Transverse colon (tissue), 4 donors: ENCODE measurements around the gene RORC. TPM values are rescaled to one million over a fixed set of nuclear protein-coding genes. Genes with fewer than 3 reads are reported as not detected.

Experiments
- DNase-seq: peaks from one replicate; pipeline ENCODE4 v3.0.0-alpha.2; 2019
- H3K27ac ChIP-seq, 4 donors: fragments of 200-600 bp; sonication (generic); 2 replicates each; pipeline ENCODE4 v1.5.1; 2016 to 2018; ENCODE audit warnings: inconsistent platforms in 4 of 4
- H3K27me3 ChIP-seq: fragments of 200-600 bp; sonication (generic); 2 replicates; pipeline ENCODE4 v1.5.1; 2017; ENCODE audit warnings: inconsistent platforms
- H3K36me3 ChIP-seq, 4 donors: fragments of 200-600 bp; sonication (generic); 2 replicates each; pipeline ENCODE4 v1.5.1; 2017 to 2019; ENCODE audit warnings: inconsistent platforms in 4 of 4
- H3K4me1 ChIP-seq, 4 donors: fragments of 200-600 bp; sonication (generic); 2 replicates each; pipeline ENCODE4 v1.5.1; 2017 to 2020; ENCODE audit warnings: inconsistent platforms in 4 of 4
- H3K4me3 ChIP-seq, 4 donors: fragments of 200-600 bp; sonication (generic); 1 replicate in 1 of 4; 2 replicates in 3 of 4; pipeline versions ENCODE4 v1.5.1 to v1.6.1; 2017 to 2019; ENCODE audit warnings: inconsistent platforms in 4 of 4
- H3K9me3 ChIP-seq, 2 donors: fragments of 200-600 bp; sonication (generic); 2 replicates each; pipeline ENCODE4 v1.5.1; 2017 to 2019; ENCODE audit warnings: inconsistent platforms in 2 of 2
- CTCF ChIP-seq, 5 experiments: fragments of 200-600 bp in 3 of 5; fragments of 450-650 bp in 2 of 5; sonication (generic) in 3 of 5; IDR thresholded peaks; 1 replicate in 2 of 5; 2 replicates in 3 of 5; pipeline ENCODE4 v1.5.1; 2016 to 2017; ENCODE audit warnings: antibody characterized with exemption in 5 of 5, inconsistent platforms in 3 of 5, mild to moderate bottlenecking in 2 of 5, moderate library complexity in 1 of 5
- EP300 ChIP-seq: sonication (generic); formaldehyde crosslinking; IDR thresholded peaks from one replicate; pipeline ENCODE4 v1.6.1; 2017; ENCODE audit warnings: antibody characterized with exemption, low read depth
- POLR2A ChIP-seq: fragments of 450-650 bp; IDR thresholded peaks from one replicate; pipeline ENCODE4 v1.6.1; 2016; ENCODE audit warnings: antibody characterized with exemption, mild to moderate bottlenecking, moderate library complexity
- POLR2AphosphoS5 ChIP-seq, 3 donors: sonication (generic); formaldehyde crosslinking; IDR thresholded peaks; one replicate each; pipeline ENCODE4 v1.6.1; 2016; ENCODE audit warnings: antibody characterized with exemption in 3 of 3
- WGBS, 2 donors: methylation state at CpG; one replicate each; pipeline ENCODE4 v1.1.5; 2018; ENCODE audit warnings: low coverage in 1 of 2; 5-methylcytosine and 5-hydroxymethylcytosine counted together
- in situ Hi-C, 4 donors: fragments of 200-750 bp; cut with MboI; loops; one replicate each; pipeline versions ENCODE4 v1.15.0 to v1.15.1; 2017; ENCODE audit warnings: low sequenced_read_pairs in 3 of 4, low pct_ligation_motif_present in 1 of 4, low pct_unique_long_range_greater_than_20kb in 1 of 4
- intact Hi-C: fragments of 100-400 bp; cut with DNase I; formaldehyde crosslinking; loops from one replicate; pipeline ENCODE4 v1.15.1; 2023; ENCODE audit warnings: low total_unique reads
- total RNA-seq, 4 donors: library from RNA; depleted of rRNA; stranded (reverse); fragments of >200 nt; gene quantifications; one replicate each; pipeline ENCODE4 v1.1.0, GENCODE V29; 2016

RORC gene
- total RNA-seq, 4 donors from 2014 or later, result 3.4 to 34.3 (median 32.0) TPM

- Histone ChIP-seq H3K4me1 (no peaks in the 10 kb centered on the region), H3K27me3 (peaks cover 3% of the 10 kb centered on the region), H3K27ac (no peak overlapping the region), H3K4me3 (no peak overlapping the region), H3K9me3 (no peaks in the 10 kb centered on the region), H3K36me3 (no peaks in the 10 kb centered on the region)
- WGBS, 2 donors, result 90 to 97% methylated on average over 2 to 5 of the region's 5 CpGs
- intact Hi-C loops (no loop called here), in situ Hi-C loops (no loop called here)
- no peak for TF ChIP-seq POLR2AphosphoS5 (IDR thresholded peaks at IDR 0.05)
- no peak for TF ChIP-seq CTCF (IDR thresholded peaks at IDR 0.05)
- no peak for TF ChIP-seq EP300
- no peak for TF ChIP-seq POLR2A
- DNase-seq, result no peak
Measured at GRCh38 chr1:151798571-151798970, 33.0 kb downstream of the RORC start.

- no peaks in the 10 kb centered on the region for H3K36me3 ChIP-seq
- peak; percentile 48 for DNase-seq
- peak overlapping the region; percentile 82 to 87 (median 84) for H3K27ac ChIP-seq
- TF ChIP-seq EP300, result no peak
- TF ChIP-seq CTCF (IDR thresholded peaks at IDR 0.05), result no peak
- peak overlapping the region; percentile 59 to 93 (median 72) for H3K4me3 ChIP-seq
- 0% methylated on average over 14 to 41 of the region's 52 CpGs for WGBS, 2 donors
- intact Hi-C loops (no loop called here), in situ Hi-C loops (no loop called here)
- H3K4me1 ChIP-seq, result peaks cover 0 to 19% (median 7%) of the 10 kb centered on the region in 4 donors
- H3K9me3 ChIP-seq, result no peaks in the 10 kb centered on the region
- H3K27me3 ChIP-seq, result no peaks in the 10 kb centered on the region
Measured at GRCh38 chr1:151790940-151791651, 40.5 kb downstream of the RORC start.

- intact Hi-C loops, result no loop called here
- peak within 1 kb of the TSS; percentile 82 to 87 (median 84) for H3K27ac ChIP-seq
Measured at GRCh38 chr1:151790071-151790939, 41.3 kb downstream of the RORC start, which contains the start of gene TDRKH. TDRKH (minus strand) TSS chr1:151790500; CDS start chr1:151783022, 7,478 bp downstream.

More at GRCh38 chr1:151790071-151790939, 41.3 kb downstream of the RORC start, which contains the start of gene TDRKH:
- Histone ChIP-seq H3K27me3 (no peaks in the 10 kb centered on the region), H3K4me3 (peak within 1 kb of the TSS; percentile 59 to 93 (median 72)), H3K4me1 (peaks cover 0 to 19% (median 7%) of the 10 kb centered on the region in 4 donors), H3K9me3 (no peaks in the 10 kb centered on the region), H3K36me3 (no peaks in the 10 kb centered on the region)
- DNase-seq, result peak; percentile 98
- TF ChIP-seq CTCF (IDR thresholded peaks at IDR 0.05), result peak; percentile 10 to 59 (median 32)
- peak; percentile 69 for TF ChIP-seq POLR2A
- TF ChIP-seq EP300, result no peak
- TF ChIP-seq POLR2AphosphoS5 (IDR thresholded peaks at IDR 0.05), result peak; percentile 48 to 86 (median 61)
- 0 to 1% methylated on average over 14 to 55 of the region's 58 CpGs for WGBS, 2 donors
- in situ Hi-C loops, result no loop called here
